Activated CD8-positive, alpha-beta memory T cell treated with anti-CD3 and anti-CD28 coated beads, Interleukin-2, amount 50 U/mL, for 4 hours (primary cell): ENCODE results near the gene CNN2.

ENCODE experiments used
- DNase-seq: peaks from one replicate; pipeline ENCODE4 v3.0.0-alpha.2; 2020

CNN2 gene

GRCh38 chr19:1025960-1026782 is at the start of gene CNN2:
Gene CNN2, plus strand, starts transcription at chr19:1026608. Its CDS starts 54 bp downstream, at chr19:1026662.
- peak; percentile 62 for DNase-seq

GRCh38 chr19:977058-977464 is 49.3 kb upstream of the CNN2 start:
- no peak for DNase-seq

GRCh38 chr19:979318-979741 is 47.1 kb upstream of the CNN2 start:
- DNase-seq = no peak

- DNase-seq = no peak
These were observed 46.0 kb upstream of the CNN2 start for GRCh38 chr19:980133-980998.

GRCh38 chr19:982567-983170 is 43.7 kb upstream of the CNN2 start:
- DNase-seq = peak; percentile 79

- DNase-seq = peak; percentile 92
These were observed 42.0 kb upstream of the CNN2 start, which contains the start of gene WDR18 for GRCh38 chr19:984165-984967. Gene WDR18, plus strand, starts transcription at chr19:984345. Its CDS starts 9 bp downstream, at chr19:984354.

- DNase-seq = no peak
These were observed 40.3 kb upstream of the CNN2 start for GRCh38 chr19:986083-986482.

GRCh38 chr19:988081-988480 is 38.3 kb upstream of the CNN2 start:
- DNase-seq = no peak

- DNase-seq = no peak
These were observed 37.9 kb upstream of the CNN2 start for GRCh38 chr19:988510-988909.

GRCh38 chr19:989381-990081 is 36.9 kb upstream of the CNN2 start:
- DNase-seq = no peak

GRCh38 chr19:990119-990571 is 36.3 kb upstream of the CNN2 start:
- no peak for DNase-seq

GRCh38 chr19:990746-991145 is 35.7 kb upstream of the CNN2 start:
- no peak for DNase-seq

GRCh38 chr19:991174-991931 is 35.1 kb upstream of the CNN2 start:
- DNase-seq = peak; percentile 42

- DNase-seq = no peak
These were observed 34.3 kb upstream of the CNN2 start for GRCh38 chr19:991932-992669.

- no peak for DNase-seq
These were observed 33.7 kb upstream of the CNN2 start for GRCh38 chr19:992670-993055.

- no peak for DNase-seq
These were observed 33.0 kb upstream of the CNN2 start for GRCh38 chr19:993361-993830.

GRCh38 chr19:993831-994393 is 32.5 kb upstream of the CNN2 start:
- DNase-seq = no peak

GRCh38 chr19:994516-994915 is 31.9 kb upstream of the CNN2 start:
- DNase-seq = no peak

GRCh38 chr19:995051-995827 is 31.2 kb upstream of the CNN2 start:
- no peak for DNase-seq
